COR-L47 (cell line): ENCODE measurements around the gene TMEM272.
A peak's percentile ranks its signal among the peaks of the same experiment; 100 is the strongest.
"Not testable (repeated sequence)": the region's sequence is repeated elsewhere in the genome, so short reads cannot be mapped to it uniquely, and the experiment has no call there.

Experiments
- DNase-seq: peaks from one replicate; lab custom pipeline; 2025; lab: John Stamatoyannopoulos, UW

TMEM272 gene

GRCh38 chr13:51824712-51825111, 20.3 kb downstream of the TMEM272 start:
- not testable (repeated sequence) for DNase-seq

- DNase-seq, result no peak
These were observed 21.1 kb downstream of the TMEM272 start for GRCh38 chr13:51823863-51824262.

GRCh38 chr13:51823359-51823758, 21.6 kb downstream of the TMEM272 start:
- DNase-seq, result no peak

- no peak for DNase-seq
These were observed 22.7 kb downstream of the TMEM272 start for GRCh38 chr13:51822106-51822815.

- DNase-seq, result no peak
These were observed 23.4 kb downstream of the TMEM272 start for GRCh38 chr13:51821606-51822005.

GRCh38 chr13:51820016-51820597, 24.9 kb downstream of the TMEM272 start:
- DNase-seq, result no peak

GRCh38 chr13:51819544-51819943, 25.4 kb downstream of the TMEM272 start:
- no peak for DNase-seq

GRCh38 chr13:51818781-51819511, 26.0 kb downstream of the TMEM272 start:
- no peak for DNase-seq

- DNase-seq, result no peak
These were observed 26.7 kb downstream of the TMEM272 start for GRCh38 chr13:51818276-51818675.

- no peak for DNase-seq
These were observed 27.3 kb downstream of the TMEM272 start for GRCh38 chr13:51817717-51818116.

- DNase-seq, result peak; percentile 58
These were observed 28.2 kb downstream of the TMEM272 start for GRCh38 chr13:51816604-51817249.

GRCh38 chr13:51815848-51816247, 29.1 kb downstream of the TMEM272 start:
- no peak for DNase-seq

GRCh38 chr13:51814825-51815650, 29.9 kb downstream of the TMEM272 start:
- DNase-seq, result peak; percentile 51

GRCh38 chr13:51814071-51814470, 30.9 kb downstream of the TMEM272 start:
- DNase-seq, result no peak

GRCh38 chr13:51811920-51812451, 33.0 kb downstream of the TMEM272 start:
- no peak for DNase-seq

- DNase-seq, result no peak
These were observed 33.9 kb downstream of the TMEM272 start for GRCh38 chr13:51811046-51811445.

GRCh38 chr13:51808811-51809210, 36.2 kb downstream of the TMEM272 start:
- no peak for DNase-seq

- DNase-seq, result no peak
These were observed 37.9 kb downstream of the TMEM272 start for GRCh38 chr13:51807041-51807440.

- DNase-seq, result peak; percentile 36
These were observed 38.4 kb downstream of the TMEM272 start for GRCh38 chr13:51806566-51806965.

GRCh38 chr13:51805925-51806324, 39.1 kb downstream of the TMEM272 start:
- no peak for DNase-seq

- no peak for DNase-seq
These were observed 39.7 kb downstream of the TMEM272 start for GRCh38 chr13:51805313-51805712.
